Spleen (tissue), 11 donors: Measurements from ENCODE around the gene PRG3. TPM values are rescaled to one million over a fixed set of nuclear protein-coding genes. Genes with fewer than 3 reads are reported as not detected.

Experiments
- DNase-seq: peaks from one replicate; pipeline ENCODE4 v3.0.0-alpha.2; 2020
- H3K27ac ChIP-seq, 8 donors: fragments of 200-600 bp; sonication (generic) in 7 of 8; 1 replicate in 4 of 8; 2 replicates in 4 of 8; pipeline versions ENCODE4 v1.5.0 to v1.8.0; 2016 to 2021; ENCODE audit warnings: inconsistent platforms in 4 of 8, mild to moderate bottlenecking in 4 of 8, moderate library complexity in 1 of 8
- H3K27me3 ChIP-seq, 7 donors: fragments of 200-600 bp; sonication (generic) in 6 of 7; replicated peaks in 1 of 7; 1 replicate in 4 of 7; 2 replicates in 3 of 7; pipeline versions ENCODE4 v1.5.0 to v1.8.0; 2016 to 2021; ENCODE audit warnings: inconsistent platforms in 3 of 7, mild to moderate bottlenecking in 1 of 7
- H3K36me3 ChIP-seq, 6 donors: fragments of 200-600 bp; sonication (generic) in 5 of 6; 1 replicate in 4 of 6; 2 replicates in 2 of 6; pipeline versions ENCODE4 v1.5.0 to v1.8.0; 2016 to 2021; ENCODE audit warnings: inconsistent platforms in 2 of 6
- H3K4me1 ChIP-seq, 6 donors: fragments of 200-600 bp; sonication (generic) in 5 of 6; 1 replicate in 3 of 6; 2 replicates in 3 of 6; pipeline versions ENCODE4 v1.5.0 to v1.8.0; 2016 to 2021; ENCODE audit warnings: inconsistent platforms in 3 of 6
- H3K4me3 ChIP-seq, 8 donors: fragments of 200-600 bp; sonication (generic) in 7 of 8; 1 replicate in 4 of 8; 2 replicates in 4 of 8; pipeline versions ENCODE4 v1.5.0 to v1.8.0; 2016 to 2021; ENCODE audit warnings: inconsistent platforms in 4 of 8, mild to moderate bottlenecking in 4 of 8, moderate library complexity in 2 of 8
- H3K9me3 ChIP-seq, 8 donors: fragments of 200-600 bp; sonication (generic) in 7 of 8; 1 replicate in 4 of 8; 2 replicates in 4 of 8; pipeline versions ENCODE4 v1.5.0 to v1.8.0; 2016 to 2021; ENCODE audit warnings: inconsistent platforms in 4 of 8
- POLR2A ChIP-seq, 3 donors: fragments of 450-650 bp; IDR thresholded peaks; one replicate each; pipeline ENCODE4 v1.5.1; 2017; ENCODE audit warnings: antibody characterized with exemption in 3 of 3, mild to moderate bottlenecking in 1 of 3
- POLR2AphosphoS5 ChIP-seq, 3 donors: sonication (generic); formaldehyde crosslinking; IDR thresholded peaks; one replicate each; pipeline ENCODE4 v1.5.1; 2017; ENCODE audit warnings: antibody characterized with exemption in 3 of 3
- WGBS, 5 donors: extraction: QIAGEN DNeasy Blood & Tissue Kit in 3 of 5; methylation state at CpG; one replicate each; pipeline versions ENCODE4 v1.1.5 to v1.1.7; 2013 to 2018; 5-methylcytosine and 5-hydroxymethylcytosine counted together
- intact Hi-C: fragments of 100-400 bp; cut with DNase I; formaldehyde crosslinking; loops from one replicate; pipeline ENCODE4 v1.15.0; 2023; ENCODE audit warnings: low total_unique reads
- polyA plus RNA-seq, 3 donors: library from polyadenylated mRNA; stranded (reverse); fragments of 200-250 nt; gene quantifications; one replicate each; pipeline ENCODE4 v1.2.1, GENCODE V29; 2013
- total RNA-seq, 7 donors: library from RNA; depleted of rRNA in 3 of 7; stranded (reverse); fragments of >200 nt in 3 of 7; fragmentation: NEBNext Ultra II Directional in 4 of 7; extraction: Animal tissue kit (Norgen Biotek cat#: 25700) in 4 of 7; gene quantifications; one replicate each; pipeline versions ENCODE4 v1.1.0 to v1.2.1, GENCODE V29; 2016 to 2021
- TF ChIP-seq, protein P1 (sequence below), 11 experiments: fragments of 200-600 bp in 7 of 11; fragments of 450-650 bp in 4 of 11; sonication (generic) in 4 of 11; IDR thresholded peaks in 8 of 11; conservative IDR thresholded peaks in 3 of 11; 1 replicate in 7 of 11; 2 replicates in 4 of 11; pipeline versions ENCODE4 v1.4.0 to v1.8.0; 2016 to 2021; ENCODE audit warnings: antibody characterized with exemption in 11 of 11, inconsistent platforms in 4 of 11, mild to moderate bottlenecking in 1 of 11
- donor health status: healthy with polysubstance abuse.
- donor health status: DM: no; HTN: no; CAD: no; lungs with moderate emphysema.
- donor health status: DM: no; HTN: no; CAD: no.
- donor health status: Bipolar disorder and iron deficiency.
- donor health status: healthy.
- donor health status: DM: no; HTN: no; CAD: no.
- donor health status: DM: yes; HTN: yes; CAD: no.

Gene PRG3
- total and polyA plus RNA-seq, 10 donors = 0.36 to 5.1 (median 1.1) TPM; not detected in 1

DNA sequence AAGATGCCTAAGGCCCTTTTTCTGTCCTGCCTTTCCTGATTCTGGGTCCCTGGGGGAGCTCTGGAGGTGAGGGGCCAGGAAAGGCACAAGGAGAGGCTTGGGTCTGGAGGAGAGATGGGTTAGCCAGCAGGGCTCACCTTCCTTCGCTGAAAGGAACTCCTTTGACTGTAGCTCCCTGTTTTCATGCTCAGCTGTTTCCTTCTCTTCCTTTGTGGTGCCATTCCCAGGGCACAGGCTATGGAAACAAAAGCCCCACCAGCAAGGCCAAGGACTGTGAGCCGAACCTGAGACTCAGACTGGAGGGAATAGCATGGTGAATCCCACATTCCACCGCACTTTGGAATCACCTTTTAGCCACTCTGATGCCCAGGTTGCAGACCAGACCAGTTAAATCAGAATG lies 35.5 kb upstream of the PRG3 start:
- Histone ChIP-seq H3K4me3 (no peak overlapping the region), H3K9me3 (no peaks in the 10 kb centered on the region), H3K27me3 (no peaks in the 10 kb centered on the region), H3K36me3 (peaks cover 5 to 100% (median 73%) of the 10 kb centered on the region in 6 donors), H3K4me1 (peaks cover 0 to 15% (median 2%) of the 10 kb centered on the region in 6 donors), H3K27ac (no peak overlapping the region)
- no peak for DNase-seq
- intact Hi-C loops = no loop called here
- 79 to 88% (median 81%) methylated on average over 3 of the region's 3 CpGs for WGBS, 5 donors
- TF ChIP-seq POLR2AphosphoS5 (IDR thresholded peaks at IDR 0.05) = no peak
- no peak for TF ChIP-seq POLR2A (IDR thresholded peaks at IDR 0.05)
- TF ChIP-seq, protein P1, sequence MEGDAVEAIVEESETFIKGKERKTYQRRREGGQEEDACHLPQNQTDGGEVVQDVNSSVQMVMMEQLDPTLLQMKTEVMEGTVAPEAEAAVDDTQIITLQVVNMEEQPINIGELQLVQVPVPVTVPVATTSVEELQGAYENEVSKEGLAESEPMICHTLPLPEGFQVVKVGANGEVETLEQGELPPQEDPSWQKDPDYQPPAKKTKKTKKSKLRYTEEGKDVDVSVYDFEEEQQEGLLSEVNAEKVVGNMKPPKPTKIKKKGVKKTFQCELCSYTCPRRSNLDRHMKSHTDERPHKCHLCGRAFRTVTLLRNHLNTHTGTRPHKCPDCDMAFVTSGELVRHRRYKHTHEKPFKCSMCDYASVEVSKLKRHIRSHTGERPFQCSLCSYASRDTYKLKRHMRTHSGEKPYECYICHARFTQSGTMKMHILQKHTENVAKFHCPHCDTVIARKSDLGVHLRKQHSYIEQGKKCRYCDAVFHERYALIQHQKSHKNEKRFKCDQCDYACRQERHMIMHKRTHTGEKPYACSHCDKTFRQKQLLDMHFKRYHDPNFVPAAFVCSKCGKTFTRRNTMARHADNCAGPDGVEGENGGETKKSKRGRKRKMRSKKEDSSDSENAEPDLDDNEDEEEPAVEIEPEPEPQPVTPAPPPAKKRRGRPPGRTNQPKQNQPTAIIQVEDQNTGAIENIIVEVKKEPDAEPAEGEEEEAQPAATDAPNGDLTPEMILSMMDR (IDR thresholded peaks at IDR 0.05 in 8 of 11, conservative IDR thresholded peaks at IDR 0.05 in 3 of 11) = no peak

DNA sequence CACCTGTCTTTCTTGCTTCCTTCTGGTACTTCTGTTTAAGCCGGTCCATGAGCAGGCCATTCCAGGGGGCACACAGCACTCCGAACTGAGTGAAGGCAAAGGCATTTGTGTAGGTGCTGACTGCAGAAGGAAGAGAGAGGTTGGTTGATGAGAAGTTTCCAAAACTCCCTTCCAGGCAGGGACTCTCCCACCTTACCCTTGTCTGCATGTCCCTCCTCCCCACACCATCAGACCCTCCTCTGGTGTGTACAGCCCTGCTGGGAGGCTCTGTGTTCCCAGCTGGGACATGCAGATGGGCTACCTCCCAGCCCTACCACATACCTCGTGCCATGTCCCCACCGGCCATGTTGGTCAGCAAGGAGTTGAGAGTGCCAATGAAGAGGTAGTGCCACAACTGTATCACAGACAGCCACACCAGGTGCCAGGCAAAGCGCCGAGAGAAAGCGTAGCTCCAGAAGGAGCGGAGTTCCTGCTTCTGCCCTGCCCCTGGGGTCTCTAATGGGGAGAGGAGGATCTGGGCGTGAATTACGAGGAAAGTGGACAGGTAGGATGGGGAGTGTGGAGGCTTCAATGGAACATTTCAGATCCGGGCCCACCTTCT lies 33.8 kb upstream of the PRG3 start:
- 93 to 98% (median 98%) methylated on average over 11 of the region's 11 CpGs for WGBS, 5 donors
- no peaks in the 10 kb centered on the region for H3K9me3 ChIP-seq
- H3K4me3 ChIP-seq = no peak overlapping the region
- TF ChIP-seq, protein P1 (IDR thresholded peaks at IDR 0.05 in 8 of 11, conservative IDR thresholded peaks at IDR 0.05 in 3 of 11) = no peak
- TF ChIP-seq POLR2A (IDR thresholded peaks at IDR 0.05) = no peak
- no peak for TF ChIP-seq POLR2AphosphoS5 (IDR thresholded peaks at IDR 0.05)
- DNase-seq = no peak
- no peak overlapping the region for H3K27ac ChIP-seq
- intact Hi-C loops = no loop called here
- no peaks in the 10 kb centered on the region for H3K27me3 ChIP-seq
- peaks cover 5 to 100% (median 80%) of the 10 kb centered on the region in 6 donors for H3K36me3 ChIP-seq
- peaks cover 0 to 15% (median 2%) of the 10 kb centered on the region in 6 donors for H3K4me1 ChIP-seq

DNA sequence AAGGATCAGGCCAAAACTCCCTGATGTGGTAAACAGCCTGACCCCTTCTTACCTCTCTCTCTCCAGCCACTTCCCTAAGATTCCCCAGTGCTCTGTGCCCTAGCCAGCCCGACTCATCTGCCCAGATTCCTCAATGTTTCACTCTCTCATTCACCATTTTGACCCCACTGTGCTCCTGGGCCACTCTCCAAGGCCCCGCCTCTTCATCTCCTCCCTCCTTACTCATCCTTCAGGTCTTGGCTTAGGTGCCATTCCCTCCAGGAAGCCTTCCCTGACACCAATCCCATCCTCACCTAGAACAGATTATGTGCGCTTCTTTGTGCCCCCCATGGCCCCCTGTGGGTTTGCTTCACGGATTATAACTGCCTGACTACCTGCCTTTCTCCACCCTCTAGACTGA lies 32.7 kb upstream of the PRG3 start:
- no peak for TF ChIP-seq POLR2AphosphoS5 (IDR thresholded peaks at IDR 0.05)
- intact Hi-C loops = no loop called here
- peaks cover 0 to 15% (median 2%) of the 10 kb centered on the region in 6 donors for H3K4me1 ChIP-seq
- peak overlapping the region in 1 of 8 donors; percentile 40 for H3K27ac ChIP-seq
- DNase-seq = no peak
- no peaks in the 10 kb centered on the region for H3K9me3 ChIP-seq
- no peaks in the 10 kb centered on the region for H3K27me3 ChIP-seq
- no peak overlapping the region for H3K4me3 ChIP-seq
- peaks cover 7 to 100% (median 87%) of the 10 kb centered on the region in 6 donors for H3K36me3 ChIP-seq
- 90 to 96% (median 94%) methylated on average over 4 of the region's 4 CpGs for WGBS, 5 donors

DNA sequence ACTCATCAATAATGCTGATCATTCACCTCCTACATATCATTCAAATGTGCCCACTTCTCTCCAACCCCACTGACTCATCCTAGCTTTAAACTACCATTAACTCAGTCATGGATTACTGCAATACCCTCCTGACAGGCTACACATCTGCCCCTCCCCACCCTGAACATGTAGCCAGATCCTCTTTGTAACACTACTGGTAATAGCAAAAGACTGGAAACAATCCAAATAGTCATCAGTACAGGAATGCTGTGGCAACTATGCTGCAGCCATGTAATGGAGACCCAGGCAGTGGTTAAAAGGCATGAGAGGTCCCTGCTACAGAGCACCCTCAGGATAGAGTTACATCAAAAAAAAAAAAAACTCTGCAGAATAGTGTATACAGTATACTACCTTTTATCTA lies 29.3 kb upstream of the PRG3 start:
- Histone ChIP-seq H3K36me3 (peaks cover 10 to 99% (median 71%) of the 10 kb centered on the region in 6 donors), H3K27ac (no peak overlapping the region), H3K9me3 (no peaks in the 10 kb centered on the region), H3K4me3 (no peak overlapping the region), H3K4me1 (peaks cover 0 to 33% (median 15%) of the 10 kb centered on the region in 6 donors), H3K27me3 (no peaks in the 10 kb centered on the region)
- intact Hi-C loops = no loop called here
- TF ChIP-seq POLR2A (IDR thresholded peaks at IDR 0.05) = no peak
- no peak for TF ChIP-seq POLR2AphosphoS5 (IDR thresholded peaks at IDR 0.05)
- TF ChIP-seq, protein P1 (IDR thresholded peaks at IDR 0.05 in 8 of 11, conservative IDR thresholded peaks at IDR 0.05 in 3 of 11) = no peak
- no peak for DNase-seq
